ES-I3 (cell line): ENCODE measurements around the gene WWTR1.

Experiments
- H3K36me3 ChIP-seq: 2 replicates; pipeline ENCODE4 v1.6.1; 2013; ENCODE audit warnings: mild to moderate bottlenecking, low read length, control low read depth, moderate library complexity; ENCODE audit not compliant: insufficient read depth
- H3K4me1 ChIP-seq: 2 replicates; pipeline ENCODE4 v1.6.1; 2013; ENCODE audit warnings: mild to moderate bottlenecking, control low read depth, low read length; ENCODE audit not compliant: insufficient read depth
- H3K9ac ChIP-seq: 2 replicates; pipeline ENCODE4 v1.6.1; 2013; ENCODE audit warnings: low read depth, mild to moderate bottlenecking, low read length, moderate library complexity
- H3K9me3 ChIP-seq: 2 replicates; pipeline ENCODE4 v1.6.1; 2013; ENCODE audit warnings: mild to moderate bottlenecking, low read length, moderate library complexity; ENCODE audit not compliant: control insufficient read depth, insufficient read depth

Gene WWTR1

GRCh38 chr3:149476225-149476624, 181.6 kb downstream of the WWTR1 start:
- Histone ChIP-seq H3K9ac (no peak overlapping the region), H3K9me3 (no peaks in the 10 kb centered on the region), H3K4me1 (0 out of 2 replicates have a peak, but pooled peaks cover 18% of the 10 kb centered on the region), H3K36me3 (no peaks in the 10 kb centered on the region)

- Histone ChIP-seq H3K9ac (no peak overlapping the region), H3K36me3 (no peaks in the 10 kb centered on the region), H3K9me3 (no peaks in the 10 kb centered on the region), H3K4me1 (0 out of 2 replicates have a peak, but pooled peaks cover 18% of the 10 kb centered on the region)
These were observed 182.3 kb downstream of the WWTR1 start for GRCh38 chr3:149475451-149476060.

DNA sequence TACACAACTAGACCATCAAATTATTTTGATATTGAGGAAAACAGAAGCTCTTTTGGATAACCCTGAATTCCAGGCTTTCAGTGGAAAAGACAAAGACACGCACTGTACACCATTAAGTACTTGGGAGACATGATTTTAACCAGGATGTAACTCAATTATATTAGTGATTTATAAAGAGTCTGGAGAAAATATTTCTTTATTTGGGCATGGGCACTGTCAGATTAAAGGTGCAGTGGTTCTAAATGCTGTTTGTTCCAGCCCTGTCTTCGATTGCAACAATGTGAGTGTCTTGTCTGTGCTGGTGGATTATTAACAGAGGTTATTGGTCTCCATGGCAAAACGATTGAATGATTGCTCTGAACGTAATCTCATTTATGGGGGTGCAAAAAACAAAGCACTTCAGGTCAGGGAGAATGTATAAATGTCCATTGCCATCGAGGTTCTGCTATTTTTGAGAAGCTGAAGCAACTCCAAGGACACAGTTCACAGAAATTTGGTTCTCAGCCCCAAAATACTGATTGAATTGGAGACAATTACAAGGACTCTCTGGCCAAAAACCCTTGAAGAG, 183.5 kb downstream of the WWTR1 start, which contains the start of gene TM4SF4:
Gene TM4SF4, plus strand, starts transcription at position 448 of the 568 bp plus-strand sequence. CDS start 181 bp downstream, outside the sequence.
- 0 out of 2 replicates have a peak, but pooled peaks cover 9% of the 10 kb centered on the region for H3K4me1 ChIP-seq
- H3K9me3 ChIP-seq = no peaks in the 10 kb centered on the region
- no peak within 1 kb of the TSS for H3K9ac ChIP-seq
- no peaks in the 10 kb centered on the region for H3K36me3 ChIP-seq

GRCh38 chr3:149473357-149474249, 184.2 kb downstream of the WWTR1 start:
- Histone ChIP-seq H3K9ac (no peak overlapping the region), H3K36me3 (no peaks in the 10 kb centered on the region), H3K4me1 (peaks cover 16% of the 10 kb centered on the region), H3K9me3 (no peaks in the 10 kb centered on the region)

GRCh38 chr3:149472030-149472797, 185.6 kb downstream of the WWTR1 start:
- Histone ChIP-seq H3K4me1 (peaks cover 19% of the 10 kb centered on the region), H3K36me3 (no peaks in the 10 kb centered on the region), H3K9ac (no peak overlapping the region), H3K9me3 (no peaks in the 10 kb centered on the region)

GRCh38 chr3:149470381-149470780, 187.4 kb downstream of the WWTR1 start:
- Histone ChIP-seq H3K9ac (no peak overlapping the region), H3K4me1 (peaks cover 26% of the 10 kb centered on the region), H3K9me3 (no peaks in the 10 kb centered on the region), H3K36me3 (no peaks in the 10 kb centered on the region)

GRCh38 chr3:149468504-149469212, 189.2 kb downstream of the WWTR1 start:
- H3K9me3 ChIP-seq = no peaks in the 10 kb centered on the region
- H3K9ac ChIP-seq = no peak overlapping the region
- H3K36me3 ChIP-seq = no peaks in the 10 kb centered on the region
- H3K4me1 ChIP-seq = peaks cover 27% of the 10 kb centered on the region
